ENCODE measurements around the gene DCPS.
"Not testable (repeated sequence)": the region's sequence is repeated elsewhere in the genome, so short reads cannot be mapped to it uniquely, and the experiment has no call there.

The DCPS gene

GRCh38 chr11:126358763-126359160 is 54.9 kb downstream of the DCPS start:
- no peak for DNase-seq

GRCh38 chr11:126359431-126360048 is 55.7 kb downstream of the DCPS start:
- peak in 54 of 58 donors; percentile 25 to 88 (median 68) for DNase-seq

GRCh38 chr11:126360049-126360446 is 56.2 kb downstream of the DCPS start:
- DNase-seq = peak in 8 of 58 donors; percentile 40 to 77 (median 57)

GRCh38 chr11:126361400-126361799 is 57.5 kb downstream of the DCPS start:
- no peak for DNase-seq

- DNase-seq = no peak
Observed at GRCh38 chr11:126362879-126363655, 59.2 kb downstream of the DCPS start.

GRCh38 chr11:126363706-126364248 is 59.9 kb downstream of the DCPS start:
- DNase-seq = peak in 51 of 58 donors; percentile 20 to 86 (median 64)

- DNase-seq = not testable (repeated sequence)
Observed at GRCh38 chr11:126364735-126365134, 60.9 kb downstream of the DCPS start.

- DNase-seq = not testable (repeated sequence)
Observed at GRCh38 chr11:126365508-126365907, 61.6 kb downstream of the DCPS start.

GRCh38 chr11:126366064-126366822 is 62.4 kb downstream of the DCPS start:
- peak in 7 of 58 donors; percentile 11 to 42 (median 26) for DNase-seq

- DNase-seq = peak in 4 of 58 donors; percentile 18 to 43 (median 24)
Observed at GRCh38 chr11:126366823-126367654, 63.2 kb downstream of the DCPS start.

GRCh38 chr11:126367806-126368205 is 63.9 kb downstream of the DCPS start:
- DNase-seq = not testable (repeated sequence)

GRCh38 chr11:126368336-126369119 is 64.7 kb downstream of the DCPS start:
- DNase-seq = not testable (repeated sequence)

GRCh38 chr11:126370016-126370415 is 66.2 kb downstream of the DCPS start:
- DNase-seq = no peak

- DNase-seq = no peak
Observed at GRCh38 chr11:126371595-126371994, 67.7 kb downstream of the DCPS start.

GRCh38 chr11:126373389-126374066 is 69.7 kb downstream of the DCPS start:
- peak in 3 of 58 donors; percentile 18 to 31 (median 25) for DNase-seq

GRCh38 chr11:126374562-126375300 is 70.9 kb downstream of the DCPS start:
- not testable (repeated sequence) for DNase-seq

- DNase-seq = no peak
Observed at GRCh38 chr11:126375726-126376125, 71.9 kb downstream of the DCPS start.

GRCh38 chr11:126378763-126379162 is 74.9 kb downstream of the DCPS start:
- peak in 1 of 58 donors; percentile 20 for DNase-seq

Measured in anterior cingulate cortex (tissue), 58 donors.